H1 (cell line): ENCODE data around the gene PGAM1. TPM values are rescaled to one million over a fixed set of nuclear protein-coding genes. Genes with fewer than 3 reads are reported as not detected.

ENCODE experiments used
- CTCF ChIA-PET: fragments of 300-600 bp; sonication (Branson Sonifier 250); formaldehyde crosslinking; loops from one replicate; lab custom pipeline; 2021; ENCODE audit not compliant: partially characterized antibody; lab: Charles Lee
- POLR2A ChIA-PET: fragments of 300-600 bp; sonication (Branson Sonifier 250); formaldehyde crosslinking; loops from one replicate; lab custom pipeline; 2021; ENCODE audit warnings: inconsistent platforms; ENCODE audit not compliant: partially characterized antibody; lab: Charles Lee
- DNase-seq, 2 experiments: peaks; one replicate each; pipeline versions ENCODE4 v3.0.0 to v3.0.0-alpha.2; 2010 to 2022; ENCODE audit warnings: low spot score in 2 of 2, low read depth in 1 of 2, mixed read lengths in 1 of 2
- FAIRE-seq: peaks from 2 replicates; lab custom pipeline; 2011; peaks lifted over from hg19 to GRCh38; lab: Jason Lieb, UNC
- H2AFZ ChIP-seq: 2 replicates; pipeline ENCODE4 v1.8.1; 2012; ENCODE audit warnings: low read length, inconsistent platforms
- H2AK5ac ChIP-seq: 2 replicates; pipeline ENCODE4 v1.6.1; 2013; ENCODE audit warnings: low read depth, low read length
- H2BK120ac ChIP-seq: replicated peaks from 2 replicates; pipeline ENCODE3; 2013; ENCODE audit warnings: low read depth, low read length, inconsistent platforms
- H2BK12ac ChIP-seq: 2 replicates; pipeline ENCODE4 v1.6.1; 2013; ENCODE audit warnings: low read depth, low read length
- H2BK15ac ChIP-seq: 2 replicates; pipeline ENCODE4 v1.6.1; 2013; ENCODE audit warnings: low read length
- H2BK20ac ChIP-seq: 2 replicates; pipeline ENCODE4 v1.6.1; 2013; ENCODE audit warnings: low read length
- H2BK5ac ChIP-seq: 2 replicates; pipeline ENCODE4 v1.6.1; 2013; ENCODE audit warnings: low read depth, low read length
- H3K14ac ChIP-seq: 2 replicates; pipeline ENCODE4 v1.6.1; 2013; ENCODE audit warnings: inconsistent platforms; ENCODE audit not compliant: insufficient read length
- H3K18ac ChIP-seq: 2 replicates; pipeline ENCODE4 v1.6.1; 2013; ENCODE audit warnings: low read length; ENCODE audit errors: extremely low read depth
- H3K23ac ChIP-seq: 2 replicates; pipeline ENCODE4 v1.6.1; 2013; ENCODE audit warnings: inconsistent platforms; ENCODE audit not compliant: insufficient read length
- H3K23me2 ChIP-seq: 2 replicates; pipeline ENCODE4 v1.6.1; 2013; ENCODE audit warnings: low read depth, low read length
- H3K27ac ChIP-seq: 2 replicates; pipeline ENCODE4 v1.6.1; 2011; ENCODE audit warnings: low read depth, low read length, inconsistent platforms
- H3K27me3 ChIP-seq, 4 experiments: replicated peaks in 1 of 4; 1 replicate in 1 of 4; 2 replicates in 3 of 4; pipeline versions ENCODE4 v1.6.1 to v1.8.1; 2011 to 2013; ENCODE audit warnings: low read length in 3 of 4, mild to moderate bottlenecking in 3 of 4, inconsistent platforms in 2 of 4, mixed read lengths in 2 of 4, moderate library complexity in 1 of 4; ENCODE audit not compliant: control insufficient read depth in 3 of 4, insufficient read depth in 3 of 4; ENCODE audit errors: extremely low read depth in 1 of 4
- H3K36me3 ChIP-seq, 4 experiments: 2 replicates each; pipeline versions ENCODE4 v1.6.1 to v1.8.1; 2011 to 2013; ENCODE audit warnings: mild to moderate bottlenecking in 4 of 4, low read length in 3 of 4, moderate library complexity in 2 of 4, control low read depth in 1 of 4, inconsistent platforms in 1 of 4; ENCODE audit not compliant: insufficient read depth in 4 of 4, control insufficient read depth in 2 of 4
- H3K4ac ChIP-seq: replicated peaks from 2 replicates; pipeline ENCODE3; 2013; ENCODE audit warnings: low read length, low read depth, mixed read lengths, inconsistent platforms; ENCODE audit not compliant: insufficient read length
- H3K4me1 ChIP-seq, 4 experiments: replicated peaks in 1 of 4; 1 replicate in 1 of 4; 2 replicates in 3 of 4; pipeline versions ENCODE4 v1.6.1 to v1.8.1; 2011 to 2013; ENCODE audit warnings: low read length in 3 of 4, inconsistent platforms in 2 of 4, mixed read lengths in 1 of 4; ENCODE audit not compliant: insufficient read depth in 4 of 4, control insufficient read depth in 3 of 4
- H3K4me2 ChIP-seq, 2 experiments: 2 replicates each; pipeline versions ENCODE4 v1.6.1 to v1.8.1; 2011 to 2013; ENCODE audit warnings: low read depth in 2 of 2, low read length in 2 of 2, control low read depth in 1 of 2, inconsistent platforms in 1 of 2, mild to moderate bottlenecking in 1 of 2; ENCODE audit not compliant: insufficient read depth in 1 of 2
- H3K4me3 ChIP-seq, 4 experiments: fragments of 200-600, 300-600 bp in 1 of 4; sonication (generic), shearing (Covaris generic), sonication (Bioruptor Twin) in 1 of 4; 2 replicates each; pipeline versions ENCODE4 v1.5.1 to v1.8.1; 2011 to 2016; ENCODE audit warnings: low read length in 4 of 4, low read depth in 3 of 4, control low read depth in 2 of 4, inconsistent platforms in 2 of 4, mild to moderate bottlenecking in 2 of 4, mixed read lengths in 1 of 4, moderate library complexity in 1 of 4; ENCODE audit not compliant: insufficient read depth in 2 of 4; ENCODE audit errors: extremely low read depth in 1 of 4
- H3K56ac ChIP-seq: replicated peaks from 2 replicates; pipeline ENCODE3; 2013; ENCODE audit warnings: low read depth, mild to moderate bottlenecking, mixed read lengths, low read length, inconsistent platforms; ENCODE audit not compliant: insufficient read length
- H3K79me1 ChIP-seq: 2 replicates; pipeline ENCODE4 v1.6.1; 2013; ENCODE audit warnings: low read depth, low read length, control low read depth
- H3K79me2 ChIP-seq, 2 experiments: 2 replicates each; pipeline versions ENCODE4 v1.6.1 to v1.8.1; 2012 to 2013; ENCODE audit warnings: low read length in 2 of 2, mild to moderate bottlenecking in 2 of 2, inconsistent platforms in 1 of 2; ENCODE audit not compliant: insufficient read depth in 2 of 2, control insufficient read depth in 1 of 2
- H3K9ac ChIP-seq, 4 experiments: replicated peaks in 1 of 4; 1 replicate in 1 of 4; 2 replicates in 3 of 4; pipeline versions ENCODE4 v1.6.1 to v1.8.1; 2011 to 2013; ENCODE audit warnings: low read depth in 3 of 4, low read length in 3 of 4, control low read depth in 2 of 4, mild to moderate bottlenecking in 2 of 4, moderate library complexity in 2 of 4, inconsistent platforms in 1 of 4; ENCODE audit errors: extremely low read depth in 1 of 4
- H3K9me3 ChIP-seq, 2 experiments: 2 replicates each; pipeline versions ENCODE4 v1.6.1 to v1.8.1; 2012 to 2013; ENCODE audit warnings: mild to moderate bottlenecking in 2 of 2, moderate library complexity in 2 of 2, control low read depth in 1 of 2, inconsistent platforms in 1 of 2, low read depth in 1 of 2, low read length in 1 of 2, mixed read lengths in 1 of 2; ENCODE audit not compliant: insufficient read depth in 2 of 2
- H4K20me1 ChIP-seq, 2 experiments: replicated peaks in 1 of 2; 2 replicates each; pipeline versions ENCODE3 to v1.8.1; 2011 to 2013; ENCODE audit warnings: inconsistent platforms in 2 of 2, low read length in 2 of 2, mild to moderate bottlenecking in 1 of 2; ENCODE audit not compliant: insufficient read depth in 2 of 2, control insufficient read depth in 1 of 2
- H4K5ac ChIP-seq: 2 replicates; pipeline ENCODE4 v1.6.1; 2013; ENCODE audit warnings: low read length, low read depth, mixed read lengths, inconsistent platforms; ENCODE audit not compliant: insufficient read length
- H4K8ac ChIP-seq: 2 replicates; pipeline ENCODE4 v1.8.0; 2013; ENCODE audit warnings: mild to moderate bottlenecking, moderate library complexity, low read length, inconsistent platforms; ENCODE audit not compliant: insufficient read depth; ENCODE audit errors: extremely low read depth
- H4K91ac ChIP-seq: replicated peaks from 2 replicates; pipeline ENCODE3; 2013; ENCODE audit warnings: low read length, mixed read lengths, inconsistent platforms; ENCODE audit not compliant: insufficient read length
- CBX8 ChIP-seq: fragments of 300-800, 300-1000 bp; sonication (generic); IDR thresholded peaks from 2 replicates; pipeline ENCODE4 v1.7.1; 2016; ENCODE audit warnings: low read depth, low read length, borderline replicate concordance
- PHF8 ChIP-seq: fragments of 200-600 bp; sonication (generic); conservative IDR thresholded peaks from 2 replicates; pipeline ENCODE4 v1.7.1; 2012; ENCODE audit warnings: low read depth, mild to moderate bottlenecking, inconsistent platforms, low read length, moderate library complexity
- RXRA ChIP-seq: IDR thresholded peaks from 2 replicates; pipeline ENCODE4 v1.6.1; 2011; ENCODE audit warnings: low read depth, mild to moderate bottlenecking, low read length, moderate library complexity; ENCODE audit not compliant: insufficient read depth
- SP2 ChIP-seq: IDR thresholded peaks from 2 replicates; pipeline ENCODE4 v1.6.1; 2012; ENCODE audit warnings: mild to moderate bottlenecking, low read length, inconsistent platforms
- WGBS, 2 experiments: shearing (Covaris generic) in 1 of 2; methylation state at CpG; one replicate each; pipeline versions ENCODE4 v1.1.6 to v1.1.7; 2013 to 2015; ENCODE audit warnings: low lambda C conversion rate in 2 of 2, mixed read lengths in 2 of 2, inconsistent platforms in 1 of 2, low coverage in 1 of 2, missing lambda C conversion rate in 1 of 2; ENCODE audit not compliant: insufficient replicate concordance in 2 of 2, insufficient coverage in 1 of 2, insufficient read length in 1 of 2; ENCODE audit errors: extremely low coverage in 1 of 2, missing lambda C conversion rate in 1 of 2; 5-methylcytosine and 5-hydroxymethylcytosine counted together
- long read RNA-seq, 2 experiments: library from RNA in 1 of 2; library from capped mRNA in 1 of 2; stranded (forward); transcript quantifications; one replicate each; pipeline ENCODE4 v2.0.0, GENCODE V29; 2021; ENCODE audit warnings: inconsistent platforms in 1 of 2
- polyA minus RNA-seq, 3 experiments: library from RNA; depleted of rRNA, polyadenylated mRNA; stranded (reverse); fragments of >200 nt; gene quantifications; 1 replicate in 2 of 3; 2 replicates in 1 of 3; pipeline ENCODE4 v1.2.3, GENCODE V29; 2011
- polyA plus RNA-seq, 7 experiments: library from polyadenylated mRNA; depleted of rRNA in 3 of 7; stranded (reverse) in 5 of 7; unstranded in 2 of 7; fragments of >200 nt in 5 of 7; fragments of 200-250 nt in 2 of 7; gene quantifications; 1 replicate in 5 of 7; 2 replicates in 1 of 7; 4 replicates in 1 of 7; pipeline versions ENCODE4 v1.2.1 to v1.2.3, GENCODE V29; 2011 to 2013; ENCODE audit warnings: missing spikeins in 2 of 7, mixed read lengths in 2 of 7
- total RNA-seq: library from RNA; stranded (reverse); fragmentation: NEBNext Ultra II Directional; extraction: Animal tissue kit (Norgen Biotek cat#: 25700); gene quantifications from 2 replicates; pipeline ENCODE4 v1.2.1, GENCODE V29; 2021

PGAM1 gene
- total RNA-seq (799 and 819 TPM in 2 replicates), polyA plus RNA-seq (2011; rRNA removed) (791 and 833 TPM in 2 replicates), polyA minus RNA-seq (2011; rRNA and poly(A)+ RNA removed) (827 and 845 TPM in 2 replicates)
- 909 TPM for polyA plus RNA-seq (2011; cell fraction: cytosol; rRNA removed)
- polyA plus RNA-seq (2011; cell fraction: nucleus; rRNA removed): 630 TPM
- polyA plus RNA-seq (2012, experiment 1 of 2): 719 to 965 TPM (median 896 TPM) in 4 replicates
- polyA plus RNA-seq (2012, experiment 2 of 2): 930 TPM
- polyA plus RNA-seq (2013, experiment 1 of 2): 506 TPM
- 517 TPM for polyA plus RNA-seq (2013, experiment 2 of 2)
- 449 TPM for polyA minus RNA-seq (2011; cell fraction: cytosol; rRNA and poly(A)+ RNA removed)
- 305 TPM for polyA minus RNA-seq (2011; cell fraction: nucleus; rRNA and poly(A)+ RNA removed)
- long read RNA-seq, experiment 1, transcript PGAM1-202 (4 exons, 1,187 nt): minor isoform, 15 of 991 reads
- long read RNA-seq, experiment 1, transcript PGAM1-201 (4 exons, 1,830 nt): major isoform, 610 of 991 reads
- long read RNA-seq, experiment 1, partial matches to known transcripts: 348 of 991 reads
- long read RNA-seq, experiment 1, other reads (novel, unspliced or antisense): 18 of 991 reads
- long read RNA-seq, experiment 2, transcript PGAM1-201 (4 exons, 1,830 nt): major isoform, 500 of 525 reads
- long read RNA-seq, experiment 2, transcript PGAM1-202 (4 exons, 1,187 nt): minor isoform, 13 of 525 reads
- long read RNA-seq, experiment 2, partial matches to known transcripts: 5 of 525 reads
- long read RNA-seq, experiment 2, other reads (novel, unspliced or antisense): 7 of 525 reads

GRCh38 chr10:97425964-97426775, at the start of gene PGAM1:
Gene PGAM1, plus strand, starts transcription at chr10:97426191. Its CDS starts 117 bp downstream, at chr10:97426308.
- DNase-seq (peak; percentile 94 to 96), FAIRE-seq (no peak)
- peak within 1 kb of the TSS; percentile 69 to 100 (median 95) for H3K4me3 ChIP-seq
- H3K79me1 ChIP-seq: no peaks in the 10 kb centered on the region
- POLR2A ChIA-PET: interaction anchor here (0.7 to 10.5 kb wide), 6 partner anchors 11 to 253 kb away, joined by 3 to 185 read pairs (median 3); partner anchors contain the start of genes EXOSC1, RRP12 and ZDHHC16
- H4K8ac ChIP-seq: peak within 1 kb of the TSS; percentile 91
- peak within 1 kb of the TSS; percentile 81 to 99 (median 94) for H3K9ac ChIP-seq
- no peaks in the 10 kb centered on the region for H3K9me3 ChIP-seq
- H2BK15ac ChIP-seq: no peak within 1 kb of the TSS
- H2BK5ac ChIP-seq: peak within 1 kb of the TSS; percentile 93
- peak within 1 kb of the TSS; percentile 91 for H2AK5ac ChIP-seq
- H2BK12ac ChIP-seq: peak within 1 kb of the TSS; percentile 53; the same call in 1 of the 2 replicates
- H2BK20ac ChIP-seq: no peak within 1 kb of the TSS
- CTCF ChIA-PET: interaction anchor here (0.8 to 8.7 kb wide), 2 partner anchors 19 to 23 kb away, joined by 3 to 128 read pairs; no protein-coding TSS in a partner anchor
- peaks cover 21 to 39% of the 10 kb centered on the region in 2 experiments for H3K79me2 ChIP-seq
- peak within 1 kb of the TSS; percentile 99 for H2AFZ ChIP-seq
- peak within 1 kb of the TSS; percentile 93 for H3K4ac ChIP-seq
- H4K91ac ChIP-seq: peak within 1 kb of the TSS; percentile 90
- no peak within 1 kb of the TSS for H3K14ac ChIP-seq
- peaks cover 3 to 6% (median 4%) of the 10 kb centered on the region in 4 experiments; a peak in 6 of 7 replicates for H3K4me1 ChIP-seq
- H3K18ac ChIP-seq: peak within 1 kb of the TSS; percentile 97
- H3K56ac ChIP-seq: peak within 1 kb of the TSS; percentile 91
- H3K36me3 ChIP-seq: peaks cover 7 to 40% (median 23%) of the 10 kb centered on the region in 4 experiments
- WGBS, 2 experiments: 1% methylated on average over 63 of the region's 90 CpGs; no CpG with 5 or more reads in 1 of the 2 experiments
- H3K23me2 ChIP-seq: peaks cover 12% of the 10 kb centered on the region
- H3K27me3 ChIP-seq: no peaks in the 10 kb centered on the region
- H3K27ac ChIP-seq: peak within 1 kb of the TSS; percentile 87
- peaks cover 8 to 9% of the 10 kb centered on the region in 2 experiments for H4K20me1 ChIP-seq
- peak within 1 kb of the TSS; percentile 83 for H4K5ac ChIP-seq
- no peak within 1 kb of the TSS for H3K23ac ChIP-seq
- peak within 1 kb of the TSS; percentile 91 for H2BK120ac ChIP-seq
- H3K4me2 ChIP-seq: peak within 1 kb of the TSS; percentile 90 to 95
- TF ChIP-seq RXRA (no peak), PHF8 (peak; percentile 52; the same call in 1 of the 2 replicates), CBX8 (no peak), SP2 (no peak)
